Endothelial cell of umbilical vein (primary cell): ENCODE measurements around the gene PRR11. TPM values are rescaled to one million over a fixed set of nuclear protein-coding genes. Genes with fewer than 3 reads are reported as not detected.

ENCODE experiments used
- BruUV-seq: library from RNA; stranded (reverse); fragments of 400-500 nt; replicated peaks from 2 replicates; lab custom pipeline; 2021; lab: Mats Ljungman, UMichigan
- CTCF ChIA-PET: fragments of 300-600, 350-600 bp; sonication (Branson Sonifier 250); formaldehyde crosslinking; loops from one replicate; lab custom pipeline; 2021; ENCODE audit warnings: antibody characterized with exemption, inconsistent platforms; lab: Charles Lee
- POLR2A ChIA-PET: fragments of 300-600, 350-600 bp; sonication (Branson Sonifier 250); formaldehyde crosslinking; loops from one replicate; lab custom pipeline; 2021; ENCODE audit warnings: antibody characterized with exemption, inconsistent platforms; lab: Charles Lee
- DNase-seq: peaks from one replicate; pipeline ENCODE4 v3.0.0-alpha.2; 2011; ENCODE audit warnings: low read depth, low spot score
- FAIRE-seq: peaks from 2 replicates; lab custom pipeline; 2011; peaks lifted over from hg19 to GRCh38; lab: Jason Lieb, UNC
- H2AFZ ChIP-seq: 2 replicates; pipeline ENCODE4 v1.6.0; 2012; ENCODE audit warnings: low read depth, low read length, control low read depth, inconsistent platforms
- H3K27ac ChIP-seq: 2 replicates; pipeline ENCODE4 v1.5.1; 2011; ENCODE audit warnings: low read depth, mild to moderate bottlenecking, control low read depth, low read length, moderate library complexity; ENCODE audit not compliant: insufficient read depth
- H3K27me3 ChIP-seq, 2 experiments: 2 replicates each; pipeline versions ENCODE4 v1.6.0 to v1.6.1; 2011; ENCODE audit warnings: low read length in 2 of 2, mixed read lengths in 1 of 2; ENCODE audit not compliant: control insufficient read depth in 2 of 2, insufficient read depth in 2 of 2
- H3K36me3 ChIP-seq, 2 experiments: 2 replicates in 1 of 2; 3 replicates in 1 of 2; pipeline ENCODE4 v1.5.1; 2011; ENCODE audit warnings: low read length in 2 of 2, mild to moderate bottlenecking in 1 of 2, moderate library complexity in 1 of 2; ENCODE audit not compliant: control insufficient read depth in 2 of 2, insufficient read depth in 2 of 2; ENCODE audit errors: extremely low read depth in 1 of 2
- H3K4me1 ChIP-seq: 3 replicates; pipeline ENCODE4 v1.5.1; 2011; ENCODE audit warnings: mild to moderate bottlenecking, low read length; ENCODE audit not compliant: control insufficient read depth, insufficient read depth; ENCODE audit errors: extremely low read depth
- H3K4me2 ChIP-seq: 2 replicates; pipeline ENCODE4 v1.6.1; 2011; ENCODE audit warnings: low read length, control low read depth, mixed read lengths; ENCODE audit not compliant: insufficient read depth
- H3K4me3 ChIP-seq, 3 experiments: fragments of 200-600 bp in 1 of 3; sonication (generic), shearing (Covaris generic) in 1 of 3; replicated peaks in 1 of 3; 2 replicates each; pipeline ENCODE4 v1.5.1; 2011 to 2016; ENCODE audit warnings: control low read depth in 3 of 3, low read length in 3 of 3, mild to moderate bottlenecking in 2 of 3, inconsistent platforms in 1 of 3, low read depth in 1 of 3, moderate library complexity in 1 of 3; ENCODE audit not compliant: insufficient read depth in 1 of 3
- H3K79me2 ChIP-seq: 2 replicates; pipeline ENCODE4 v1.6.0; 2012; ENCODE audit warnings: low read length, inconsistent platforms; ENCODE audit not compliant: control insufficient read depth, insufficient read depth
- H3K9ac ChIP-seq: replicated peaks from 2 replicates; pipeline ENCODE3; 2011; ENCODE audit warnings: low read length, control low read depth; ENCODE audit not compliant: insufficient read depth; ENCODE audit errors: extremely low read depth
- H3K9me1 ChIP-seq: replicated peaks from 3 replicates; pipeline ENCODE4 v1.6.0; 2011; ENCODE audit warnings: mild to moderate bottlenecking, low read length; ENCODE audit not compliant: control insufficient read depth, insufficient read depth; ENCODE audit errors: extremely low read depth
- H3K9me3 ChIP-seq: replicated peaks from 2 replicates; pipeline ENCODE4 v1.5.1; 2012; ENCODE audit warnings: low read length, inconsistent platforms; ENCODE audit not compliant: control insufficient read depth, insufficient read depth
- H4K20me1 ChIP-seq: replicated peaks from 2 replicates; pipeline ENCODE3; 2011; ENCODE audit warnings: mild to moderate bottlenecking, low read length; ENCODE audit not compliant: control insufficient read depth, insufficient read depth; ENCODE audit errors: extremely low read depth
- EZH2 ChIP-seq: IDR thresholded peaks from 2 replicates; pipeline ENCODE4 v1.6.1; 2012; ENCODE audit warnings: borderline replicate concordance, low read depth, mild to moderate bottlenecking, moderate library complexity, low read length, inconsistent platforms; ENCODE audit not compliant: severe bottlenecking
- FOS ChIP-seq: IDR thresholded peaks from 2 replicates; pipeline ENCODE4 v1.6.1; 2011; ENCODE audit warnings: mild to moderate bottlenecking, low read length, moderate library complexity, borderline replicate concordance; ENCODE audit not compliant: insufficient read depth
- GATA2 ChIP-seq: IDR thresholded peaks from 2 replicates; pipeline ENCODE4 v1.7.0; 2011; ENCODE audit warnings: low read depth, mild to moderate bottlenecking, moderate library complexity, mixed read lengths, low read length; ENCODE audit not compliant: insufficient read length, insufficient read depth
- JUN ChIP-seq: IDR thresholded peaks from 2 replicates; pipeline ENCODE4 v1.6.1; 2011; ENCODE audit warnings: borderline replicate concordance, low read depth; ENCODE audit not compliant: insufficient read length, insufficient read depth
- MAX ChIP-seq: IDR thresholded peaks from 2 replicates; pipeline ENCODE4 v1.6.1; 2011; ENCODE audit not compliant: insufficient read depth, insufficient read length
- MYC ChIP-seq: IDR thresholded peaks from one replicate; pipeline ENCODE4 v1.6.1; 2011; ENCODE audit warnings: mild to moderate bottlenecking, low read depth, low read length
- POLR2A ChIP-seq: IDR thresholded peaks from 2 replicates; pipeline ENCODE4 v1.6.1; 2012; ENCODE audit warnings: low read depth, mild to moderate bottlenecking, control low read depth, low read length
- POLR2AphosphoS5 ChIP-seq: IDR thresholded peaks from 2 replicates; pipeline ENCODE4 v1.6.1; 2012; ENCODE audit warnings: low read depth, mild to moderate bottlenecking, control low read depth, low read length, moderate library complexity; ENCODE audit not compliant: insufficient read depth
- dilution Hi-C: fragments of 300-500 bp; cut with MboI; formaldehyde crosslinking; loops from one replicate; pipeline ENCODE4 v1.15.0; 2019; ENCODE audit warnings: low sequenced_read_pairs; ENCODE audit not compliant: extremely low pct_ligation_motif_present
- intact Hi-C: fragments of 100-400 bp; cut with micrococcal nuclease; formaldehyde crosslinking; loops from one replicate; pipeline ENCODE4 v1.10.0; 2022
- polyA plus RNA-seq, 4 experiments: library from polyadenylated mRNA; depleted of rRNA in 3 of 4; stranded (reverse) in 3 of 4; unstranded in 1 of 4; fragments of >200 nt; gene quantifications; 2 replicates each; pipeline versions ENCODE4 v1.2.1 to v1.2.3, GENCODE V29; 2011 to 2012; ENCODE audit warnings: missing spikeins in 1 of 4
- total RNA-seq: library from RNA; stranded (reverse); gene quantifications from 2 replicates; pipeline ENCODE4 v1.2.3, GENCODE V29; 2021

Gene PRR11
- total and polyA plus RNA-seq, 2 donors (not counting 3 experiments of a cell fraction or from before 2014, with no cell fraction given) = 28.8 to 86.3 TPM

GRCh38 chr17:59199398-59199797 is 43.9 kb downstream of the PRR11 start:
- intact Hi-C loops = no loop called here
- BruUV-seq = no TSS peak
- Histone ChIP-seq H3K4me3 (no peak overlapping the region), H3K4me2 (no peak overlapping the region), H3K36me3 (peaks cover 3 to 10% of the 10 kb centered on the region in 2 experiments), H3K9ac (no peak overlapping the region), H3K9me3 (no peaks in the 10 kb centered on the region), H3K27me3 (no peaks in the 10 kb centered on the region), H3K9me1 (no peaks in the 10 kb centered on the region), H3K27ac (no peak overlapping the region), H3K4me1 (no peaks in the 10 kb centered on the region), H4K20me1 (no peaks in the 10 kb centered on the region), H2AFZ (no peak overlapping the region), H3K79me2 (no peaks in the 10 kb centered on the region)
- TF ChIP-seq POLR2A (no peak), GATA2 (no peak), MAX (no peak), EZH2 (no peak)
- CTCF ChIA-PET = no interaction called here
- no peak for FAIRE-seq
- dilution Hi-C loops = no loop called here
- POLR2A ChIA-PET = no interaction called here
- no peak for DNase-seq

- TF ChIP-seq MAX = no peak
- no peak for TF ChIP-seq JUN
- no peak for TF ChIP-seq POLR2AphosphoS5
- TF ChIP-seq MYC = no peak
- no peak for TF ChIP-seq GATA2
- no peak for TF ChIP-seq POLR2A
- TF ChIP-seq EZH2 = no peak
- no peak for TF ChIP-seq FOS
- no peak overlapping the region for H3K4me2 ChIP-seq
- ChIA-PET POLR2A (no interaction called here), CTCF (no interaction called here)
- H4K20me1 ChIP-seq = no peaks in the 10 kb centered on the region
- intact Hi-C loops = no loop called here
- no peak overlapping the region for H2AFZ ChIP-seq
- FAIRE-seq (no peak), DNase-seq (no peak)
- no peaks in the 10 kb centered on the region for H3K79me2 ChIP-seq
- BruUV-seq = no TSS peak
- no peaks in the 10 kb centered on the region for H3K27me3 ChIP-seq
- H3K4me3 ChIP-seq = no peak overlapping the region
- H3K9me1 ChIP-seq = no peaks in the 10 kb centered on the region
- dilution Hi-C loops = no loop called here
- no peak overlapping the region for H3K27ac ChIP-seq
- H3K4me1 ChIP-seq = no peaks in the 10 kb centered on the region
- H3K36me3 ChIP-seq = peaks cover 3% of the 10 kb centered on the region in 2 experiments
- H3K9ac ChIP-seq = no peak overlapping the region
- no peaks in the 10 kb centered on the region for H3K9me3 ChIP-seq
Measured at GRCh38 chr17:59202320-59202719, 46.8 kb downstream of the PRR11 start.
